K562 (cell line): ENCODE measurements around the gene SLC25A51. TPM values are rescaled to one million over a fixed set of nuclear protein-coding genes. Genes with fewer than 3 reads are reported as not detected.

ENCODE experiments used
- ATAC-seq: fragments of 200-7000 bp; cut with Tn5 transposase; 3 replicates; pipeline ENCODE4 v1.9.1; 2020; ENCODE audit warnings: moderate library complexity
- BruUV-seq: library from RNA; stranded (reverse); fragments of 400-500 nt; replicated peaks from 2 replicates; lab custom pipeline; 2021; lab: Mats Ljungman, UMichigan
- CTCF ChIA-PET: fragments of 300-600 bp; formaldehyde crosslinking; extraction: SDS; loops from one replicate; lab custom pipeline; 2021; ENCODE audit warnings: low intra/inter-chr PET ratio; lab: Yijun Ruan, JAX
- POLR2A ChIA-PET: fragments of 300-600, 350-650 bp; sonication (Branson Sonifier 250); formaldehyde crosslinking; extraction: SDS; loops from one replicate; lab custom pipeline; 2021; ENCODE audit warnings: antibody characterized with exemption, inconsistent platforms; lab: Yijun Ruan, JAX
- DNase-seq, 4 experiments: peaks; one replicate each; pipeline versions ENCODE4 v3.0.0 to v3.0.0-alpha.2; 2011 to 2018; ENCODE audit warnings: low spot score in 3 of 4, mixed read lengths in 3 of 4; ENCODE audit errors: extremely low read depth in 1 of 4
- FAIRE-seq: peaks from 2 replicates; lab custom pipeline; 2011; peaks lifted over from hg19 to GRCh38; lab: Jason Lieb, UNC
- H2AFZ ChIP-seq: 2 replicates; pipeline ENCODE4 v1.6.0; 2011; ENCODE audit warnings: low read depth, low read length, control low read depth, inconsistent platforms
- H3K27ac ChIP-seq: fragments of 200-600 bp; 3 replicates; pipeline ENCODE4 v1.8.0; 2011; ENCODE audit warnings: low read depth, mild to moderate bottlenecking, control low read depth, inconsistent platforms, low read length, moderate library complexity, mixed read lengths; ENCODE audit errors: extremely low read depth
- H3K27me3 ChIP-seq, 2 experiments: fragments of 300-600 bp in 1 of 2; 2 replicates in 1 of 2; 3 replicates in 1 of 2; pipeline versions ENCODE4 v1.6.0 to v1.8.0; 2011; ENCODE audit warnings: inconsistent platforms in 2 of 2, low read length in 2 of 2, mild to moderate bottlenecking in 1 of 2, mixed read lengths in 1 of 2, moderate library complexity in 1 of 2; ENCODE audit not compliant: control insufficient read depth in 2 of 2, insufficient read depth in 2 of 2
- H3K36me3 ChIP-seq: fragments of 300-600 bp; 3 replicates; pipeline ENCODE4 v1.8.0; 2011; ENCODE audit warnings: mild to moderate bottlenecking, low read length, inconsistent platforms; ENCODE audit not compliant: control insufficient read depth, insufficient read depth
- H3K4me1 ChIP-seq, 2 experiments: fragments of 200-600 bp in 1 of 2; replicated peaks in 1 of 2; 2 replicates in 1 of 2; 3 replicates in 1 of 2; pipeline versions ENCODE4 v1.5.1 to v1.8.0; 2011; ENCODE audit warnings: inconsistent platforms in 2 of 2, low read length in 2 of 2, mild to moderate bottlenecking in 1 of 2, mixed read lengths in 1 of 2, moderate library complexity in 1 of 2; ENCODE audit not compliant: control insufficient read depth in 2 of 2, insufficient read depth in 2 of 2
- H3K4me2 ChIP-seq: 2 replicates; pipeline ENCODE4 v1.6.1; 2011; ENCODE audit warnings: low read length, control low read depth, inconsistent platforms, mixed read lengths; ENCODE audit not compliant: insufficient read depth
- H3K4me3 ChIP-seq: fragments of 200-600 bp; sonication (generic), shearing (Covaris generic); 2 replicates; pipeline ENCODE4 v1.5.1; 2016; ENCODE audit warnings: control low read depth, inconsistent platforms
- H3K79me2 ChIP-seq: fragments of 200-600 bp; 3 replicates; pipeline ENCODE4 v1.8.0; 2011; ENCODE audit warnings: low read length, inconsistent platforms; ENCODE audit not compliant: control insufficient read depth, insufficient read depth
- H3K9ac ChIP-seq, 2 experiments: 2 replicates each; pipeline versions ENCODE4 v1.6.0 to v1.6.1; 2011; ENCODE audit warnings: low read depth in 2 of 2, low read length in 2 of 2, control low read depth in 1 of 2, inconsistent platforms in 1 of 2, mild to moderate bottlenecking in 1 of 2, mixed read lengths in 1 of 2; ENCODE audit not compliant: insufficient read depth in 1 of 2
- H3K9me1 ChIP-seq: one replicate; pipeline ENCODE4 v1.6.0; 2011; ENCODE audit warnings: inconsistent platforms, mild to moderate bottlenecking, low read length, moderate library complexity; ENCODE audit not compliant: control insufficient read depth, insufficient read depth
- H3K9me3 ChIP-seq: replicated peaks from 2 replicates; pipeline ENCODE4 v1.5.1; 2011; ENCODE audit warnings: low read depth, low read length, inconsistent platforms; ENCODE audit not compliant: control insufficient read depth, insufficient read depth
- H4K20me1 ChIP-seq: replicated peaks from 2 replicates; pipeline ENCODE4 v1.6.1; 2011; ENCODE audit warnings: low read length, inconsistent platforms, mixed read lengths; ENCODE audit not compliant: control insufficient read depth, insufficient read depth
- NRF1 ChIP-seq, 2 experiments: fragments of 450-650 bp; IDR thresholded peaks in 1 of 2; conservative IDR thresholded peaks in 1 of 2; 2 replicates each; pipeline ENCODE4 v1.6.1; 2014; ENCODE audit warnings: mild to moderate bottlenecking in 2 of 2
- ZNF584 ChIP-seq: fragments of 200-800 bp; sonication (Bioruptor generic); IDR thresholded peaks from 2 replicates; pipeline ENCODE4 v1.6.1; 2016; ENCODE audit warnings: low read depth, mild to moderate bottlenecking, missing genetic modification characterization, missing compliant biosample characterization
- WGBS: fragments of 100-300 bp; shearing (Covaris generic); methylation state at CpG from one replicate; pipeline ENCODE4 v1.1.6; 2016; ENCODE audit warnings: low coverage, mixed read lengths; ENCODE audit not compliant: insufficient coverage; ENCODE audit errors: missing lambda C conversion rate; 5-methylcytosine and 5-hydroxymethylcytosine counted together
- in situ Hi-C: fragments of 300-500 bp; cut with MboI; formaldehyde crosslinking; loops from 4 replicates; pipeline ENCODE4 v1.15.0; 2018; ENCODE audit warnings: inconsistent platforms, mixed read lengths
- intact Hi-C: fragments of 100-400 bp; cut with micrococcal nuclease; formaldehyde crosslinking; loops from 2 replicates; pipeline ENCODE4 v1.14.2; 2022
- polyA plus RNA-seq, 8 experiments: library from polyadenylated mRNA; depleted of rRNA in 4 of 8; stranded (reverse) in 5 of 8; unstranded in 3 of 8; fragments of >200 nt; fragmentation: Nextera tagmentation in 2 of 8; fragmentation: Illumina TruSeq in 1 of 8; extraction: Ambion mirVana in 2 of 8; extraction: Trizol in 1 of 8; gene quantifications; 2 replicates each; pipeline versions ENCODE4 v1.2.1 to v1.2.3, GENCODE V29; 2011 to 2014; ENCODE audit warnings: inconsistent platforms in 1 of 8, missing spikeins in 1 of 8
- total RNA-seq, 7 experiments: library from RNA; depleted of rRNA in 6 of 7; stranded (reverse); fragments of >200 nt in 6 of 7; fragmentation: Illumina TruSeq in 2 of 7; extraction: Trizol in 2 of 7; gene quantifications; 2 replicates each; pipeline versions ENCODE4 v1.2.1 to v1.2.3, GENCODE V29; 2011 to 2021; ENCODE audit warnings: low replicate concordance in 1 of 7
- TF ChIP-seq, protein P1 (sequence below): fragments of 250-450 bp; sonication (Bioruptor Pico); IDR thresholded peaks from 2 replicates; pipeline ENCODE4 v1.5.1; 2021; ENCODE audit warnings: mild to moderate bottlenecking

SLC25A51 gene
- total and polyA plus RNA-seq, 9 of the 15 experiments (the other 6 are each of a cell fraction or from before 2014, with no cell fraction given): 9.1 to 40.7 (median 24.5) TPM

DNA sequence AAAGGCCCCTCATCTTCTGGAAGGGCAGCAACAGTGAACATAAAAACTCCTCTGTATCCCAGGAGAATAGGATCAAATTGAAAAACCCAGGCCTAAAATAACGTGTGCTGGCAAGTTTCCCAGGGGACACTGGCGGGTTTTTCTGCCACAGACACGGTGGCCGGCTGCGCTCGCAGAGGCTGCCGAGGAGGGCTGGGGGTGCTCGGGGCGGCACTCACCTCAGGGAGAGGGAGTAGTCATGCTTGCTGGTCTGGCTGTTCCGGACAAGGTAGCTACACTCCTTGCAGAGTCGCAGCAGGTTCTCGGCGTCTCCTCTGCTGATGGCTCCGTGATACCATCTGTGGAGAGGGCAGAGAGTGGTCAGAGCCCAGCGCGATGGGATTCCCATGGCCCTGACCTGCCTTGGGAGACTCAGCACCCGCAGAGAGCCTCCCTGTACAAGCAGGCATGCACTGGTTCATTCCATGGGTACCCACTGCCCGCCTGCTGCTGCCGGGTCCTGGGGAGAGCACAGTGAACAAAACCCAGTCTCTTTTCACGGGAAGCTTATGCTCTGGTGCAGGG is 44.6 kb upstream of the SLC25A51 start:
- intact Hi-C loops: no loop called here
- Histone ChIP-seq H3K4me1 (peaks cover 6 to 14% of the 10 kb centered on the region in 2 experiments), H3K9me1 (peaks cover 12% of the 10 kb centered on the region), H3K9ac (no peak overlapping the region; a peak in 1 of 4 replicates), H3K4me2 (no peak overlapping the region), H3K79me2 (no peaks in the 10 kb centered on the region), H2AFZ (no peak overlapping the region), H3K27ac (no peak overlapping the region), H3K9me3 (no peaks in the 10 kb centered on the region), H3K36me3 (peaks cover 50% of the 10 kb centered on the region; the same call in 2 of the 3 replicates), H3K4me3 (no peak overlapping the region), H3K27me3 (no peaks in the 10 kb centered on the region), H4K20me1 (peaks cover 9% of the 10 kb centered on the region; the same call in 1 of the 2 replicates)
- DNase-seq (no peak), ATAC-seq (no peak), FAIRE-seq (no peak)
- in situ Hi-C loops: no loop called here
- ChIA-PET CTCF (no interaction called here), POLR2A (interaction anchor here (0.6 to 1.1 kb wide), 4 partner anchors 10 to 534 kb away, joined by 3 to 4 read pairs (median 3); no protein-coding TSS in a partner anchor)
- 87% methylated on average over 20 of the region's 20 CpGs for WGBS
- TF ChIP-seq ZNF584 (CRISPR knock-in tag) (no peak), NRF1 (conservative IDR thresholded peaks at IDR 0.05 in 1 of 2, IDR thresholded peaks at IDR 0.05 in 1 of 2) (no peak)
- TF ChIP-seq, protein P1, sequence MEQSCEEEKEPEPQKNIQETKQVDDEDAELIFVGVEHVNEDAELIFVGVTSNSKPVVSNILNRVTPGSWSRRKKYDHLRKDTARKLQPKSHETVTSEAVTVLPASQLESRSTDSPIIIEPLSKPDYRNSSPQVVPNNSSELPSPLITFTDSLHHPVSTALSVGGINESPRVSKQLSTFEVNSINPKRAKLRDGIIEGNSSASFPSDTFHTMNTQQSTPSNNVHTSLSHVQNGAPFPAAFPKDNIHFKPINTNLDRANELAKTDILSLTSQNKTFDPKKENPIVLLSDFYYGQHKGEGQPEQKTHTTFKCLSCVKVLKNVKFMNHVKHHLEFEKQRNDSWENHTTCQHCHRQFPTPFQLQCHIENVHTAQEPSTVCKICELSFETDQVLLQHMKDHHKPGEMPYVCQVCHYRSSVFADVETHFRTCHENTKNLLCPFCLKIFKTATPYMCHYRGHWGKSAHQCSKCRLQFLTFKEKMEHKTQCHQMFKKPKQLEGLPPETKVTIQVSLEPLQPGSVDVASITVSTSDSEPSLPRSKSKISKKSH (CRISPR knock-in tag): no peak
- BruUV-seq: no TSS peak
